ENCODE data around the gene MADD. TPM values are rescaled to one million over a fixed set of nuclear protein-coding genes. Genes with fewer than 3 reads are reported as not detected.

Gene MADD
- total RNA-seq, 1 donor from 2014 or later, result 79.4 TPM

GRCh38 chr11:47338396-47339241 lies 68.7 kb downstream of the MADD start:
- DNase-seq (ENCODE audit: low spot score), result no peak

GRCh38 chr11:47340010-47340409 lies 70.1 kb downstream of the MADD start:
- no peak for DNase-seq (ENCODE audit: low spot score)

- no peak for DNase-seq (ENCODE audit: low spot score)
These were observed 71.2 kb downstream of the MADD start for GRCh38 chr11:47340980-47341775.

GRCh38 chr11:47342036-47342803 lies 72.3 kb downstream of the MADD start:
- no peak for DNase-seq (ENCODE audit: low spot score)

GRCh38 chr11:47342854-47343253 lies 72.9 kb downstream of the MADD start:
- DNase-seq (ENCODE audit: low spot score), result no peak

- DNase-seq (ENCODE audit: low spot score), result no peak
These were observed 76.1 kb downstream of the MADD start for GRCh38 chr11:47345890-47346563.

- DNase-seq (ENCODE audit: low spot score), result no peak
These were observed 77.2 kb downstream of the MADD start for GRCh38 chr11:47347137-47347536.

- no peak for DNase-seq (ENCODE audit: low spot score)
These were observed 78.3 kb downstream of the MADD start for GRCh38 chr11:47348131-47348802.

GRCh38 chr11:47348859-47349258 lies 78.9 kb downstream of the MADD start:
- DNase-seq (ENCODE audit: low spot score), result no peak

GRCh38 chr11:47349521-47350095 lies 79.7 kb downstream of the MADD start:
- no peak for DNase-seq (ENCODE audit: low spot score)

- DNase-seq (ENCODE audit: low spot score), result no peak
These were observed 80.4 kb downstream of the MADD start for GRCh38 chr11:47350315-47350714.

- DNase-seq (ENCODE audit: low spot score), result no peak
These were observed 81.5 kb downstream of the MADD start for GRCh38 chr11:47351156-47352126.

- no peak for DNase-seq (ENCODE audit: low spot score)
These were observed 82.6 kb downstream of the MADD start, which contains the start of gene MYBPC3 for GRCh38 chr11:47352556-47352955. Gene MYBPC3, minus strand, starts transcription at chr11:47352702. Its CDS starts 55 bp downstream, at chr11:47352647.

GRCh38 chr11:47353978-47354774 lies 84.2 kb downstream of the MADD start:
- no peak for DNase-seq (ENCODE audit: low spot score)

GRCh38 chr11:47354913-47355282 lies 85.0 kb downstream of the MADD start:
- no peak for DNase-seq (ENCODE audit: low spot score)

GRCh38 chr11:47355283-47356128 lies 85.6 kb downstream of the MADD start:
- DNase-seq (ENCODE audit: low spot score), result peak; percentile 96

Data from ureter (tissue), 1 donor.